CD4-positive, alpha-beta T cell (primary cell): Measurements from ENCODE around the gene MYL5. TPM values are rescaled to one million over a fixed set of nuclear protein-coding genes. Genes with fewer than 3 reads are reported as not detected.

Source experiments
- ATAC-seq: fragments of 200-7000 bp; cut with Tn5 transposase; one replicate; pipeline ENCODE4 v1.10.0; 2022; ENCODE audit warnings: mild to moderate bottlenecking; ENCODE audit not compliant: poor library complexity
- CTCF ChIA-PET: fragments of 350-600 bp; sonication (Branson Sonifier 250); formaldehyde crosslinking; loops from one replicate; lab custom pipeline; 2021; ENCODE audit warnings: antibody characterized with exemption, inconsistent platforms; lab: Charles Lee
- POLR2A ChIA-PET: fragments of 350-600 bp; sonication (Branson Sonifier 250); formaldehyde crosslinking; loops from one replicate; lab custom pipeline; 2021; ENCODE audit warnings: antibody characterized with exemption, inconsistent platforms; lab: Charles Lee
- DNase-seq, 14 experiments: peaks; one replicate each; pipeline ENCODE4 v3.0.0-alpha.2; 2013 to 2020; ENCODE audit warnings: mixed read lengths in 2 of 14
- H3K27ac ChIP-seq, 2 donors: one replicate each; pipeline versions ENCODE4 v1.5.1 to v1.7.0; 2013; ENCODE audit warnings: low read length in 2 of 2, low read depth in 1 of 2, mild to moderate bottlenecking in 1 of 2
- H3K27me3 ChIP-seq, 2 experiments: 1 replicate in 1 of 2; 2 replicates in 1 of 2; pipeline versions ENCODE4 v1.6.1 to v1.7.0; 2013; ENCODE audit warnings: low read length in 2 of 2, control low read depth in 1 of 2, mild to moderate bottlenecking in 1 of 2, moderate library complexity in 1 of 2; ENCODE audit not compliant: insufficient read depth in 2 of 2, control insufficient read depth in 1 of 2
- H3K36me3 ChIP-seq: one replicate; pipeline ENCODE4 v1.6.1; 2013; ENCODE audit warnings: low read length, control low read depth; ENCODE audit not compliant: insufficient read depth
- H3K4me1 ChIP-seq: one replicate; pipeline ENCODE4 v1.6.1; 2013; ENCODE audit warnings: low read length, control low read depth; ENCODE audit not compliant: insufficient read depth
- H3K4me3 ChIP-seq: one replicate; pipeline ENCODE4 v1.5.1; 2013; ENCODE audit warnings: mild to moderate bottlenecking, low read length, moderate library complexity
- H3K9me3 ChIP-seq, 2 experiments: 1 replicate in 1 of 2; 2 replicates in 1 of 2; pipeline versions ENCODE4 v1.6.1 to v1.7.0; 2013; ENCODE audit warnings: low read length in 2 of 2, mild to moderate bottlenecking in 2 of 2, control low read depth in 1 of 2, moderate library complexity in 1 of 2; ENCODE audit not compliant: control insufficient read depth in 1 of 2, insufficient read depth in 1 of 2
- H3K27ac Mint-ChIP-seq: one replicate; pipeline ENCODE4 v1.8.0; 2020; ENCODE audit warnings: mixed read lengths
- H3K27me3 Mint-ChIP-seq: one replicate; pipeline ENCODE4 v1.8.0; 2021; ENCODE audit warnings: mixed read lengths
- H3K36me3 Mint-ChIP-seq: one replicate; pipeline ENCODE4 v1.8.0; 2021; ENCODE audit warnings: low read depth, mixed read lengths
- H3K4me1 Mint-ChIP-seq: one replicate; pipeline ENCODE4 v1.8.0; 2021; ENCODE audit warnings: low read depth, mixed read lengths
- H3K4me3 Mint-ChIP-seq: one replicate; pipeline ENCODE4 v1.8.0; 2020; ENCODE audit warnings: mild to moderate bottlenecking, mixed read lengths
- H3K9me3 Mint-ChIP-seq: one replicate; pipeline ENCODE4 v1.8.0; 2020; ENCODE audit warnings: mixed read lengths
- CTCF ChIP-seq: fragments of 200-600 bp; IDR thresholded peaks from one replicate; pipeline ENCODE4 v1.8.0; 2022; ENCODE audit warnings: antibody characterized with exemption, mild to moderate bottlenecking
- intact Hi-C, 2 experiments: fragments of 100-400 bp; cut with DNase I in 1 of 2; cut with micrococcal nuclease in 1 of 2; formaldehyde crosslinking; loops; one replicate each; pipeline versions ENCODE4 v1.15.1 to v1.9.0; 2023 to 2025; cut with DNase I, micrococcal nuclease
- total RNA-seq, 174 experiments: library from RNA in 2 of 174; stranded (reverse) in 2 of 174; gene quantifications; one replicate each; pipeline ENCODE4 v1.2.3 and lab custom pipeline; 2021 to 2026

MYL5 gene
- total RNA-seq, 2 experiments from 2014 or later = 25.3 to 29.2 TPM

DNA sequence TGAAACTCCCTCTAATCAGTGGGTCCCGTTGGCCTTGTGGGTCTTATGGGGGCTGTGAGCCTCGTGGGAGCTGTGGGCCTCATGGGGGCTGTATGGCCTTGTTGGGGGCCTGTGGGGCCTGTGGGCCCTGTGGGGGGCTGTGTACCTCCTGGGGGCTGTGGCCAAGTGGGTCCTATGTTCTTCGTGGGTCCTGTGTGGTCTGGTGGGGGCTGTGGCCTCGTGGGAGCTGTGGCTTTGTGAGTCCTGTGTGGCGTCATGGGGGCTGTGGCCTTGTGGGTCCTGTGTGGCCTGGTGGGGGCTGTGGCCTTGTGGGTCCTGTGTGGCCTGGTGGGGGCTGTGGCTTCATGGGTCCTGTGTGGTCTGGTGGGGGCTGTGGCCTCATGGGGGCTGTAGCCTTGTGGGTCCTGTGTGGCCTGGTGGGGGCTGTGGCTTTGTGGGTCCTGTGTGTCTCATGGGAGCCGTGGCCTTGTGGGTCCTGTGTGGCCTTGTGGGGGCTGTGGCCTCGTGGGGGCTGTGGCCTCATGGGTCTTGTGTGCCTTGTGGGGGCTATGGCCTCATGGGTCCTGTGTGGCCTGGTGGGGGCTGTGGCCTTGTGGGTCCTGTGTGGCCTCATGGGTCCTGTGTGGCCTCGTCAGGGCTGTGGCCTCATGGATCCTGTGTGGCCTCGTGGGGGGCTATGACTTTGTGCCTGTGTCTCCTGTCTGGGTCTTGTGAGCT, 38.7 kb downstream of the MYL5 start:
- no peak for TF ChIP-seq CTCF
- ATAC-seq = no peak
- H3K9me3 Mint-ChIP-seq = no peaks in the 10 kb centered on the region

DNA sequence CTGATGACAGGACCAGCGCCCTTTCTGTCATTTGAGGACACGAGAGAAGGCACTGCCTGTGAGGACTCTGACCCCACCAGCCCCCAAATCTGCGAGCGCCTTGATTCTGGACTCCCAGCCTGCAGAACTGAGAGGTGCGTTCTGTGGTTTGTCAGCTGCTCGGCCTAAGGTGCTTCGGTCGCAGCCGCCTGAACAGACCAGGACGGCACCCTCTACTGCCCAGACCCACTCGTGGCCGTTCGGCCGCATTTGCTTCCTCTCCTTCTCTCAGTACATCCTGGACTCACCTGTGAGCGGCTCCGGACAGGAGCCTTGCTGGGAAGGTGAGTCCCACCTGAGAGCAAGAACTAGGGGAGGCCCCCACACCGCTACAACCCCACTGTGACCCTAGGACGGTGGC, 39.7 kb downstream of the MYL5 start:
- H3K27me3 Mint-ChIP-seq = no peaks in the 10 kb centered on the region
- H3K36me3 ChIP-seq = peaks cover 11% of the 10 kb centered on the region
- no peak overlapping the region for H3K4me3 ChIP-seq
- H3K4me1 Mint-ChIP-seq = peaks cover 25% of the 10 kb centered on the region
- no peak overlapping the region for H3K4me3 Mint-ChIP-seq
- no peak overlapping the region for H3K27ac ChIP-seq
- no peaks in the 10 kb centered on the region for H3K9me3 Mint-ChIP-seq
- ATAC-seq (no peak), DNase-seq (no peak)
- H3K9me3 ChIP-seq = no peaks in the 10 kb centered on the region
- ChIA-PET CTCF (no interaction called here), POLR2A (no interaction called here)
- intact Hi-C loops = no loop called here
- H3K4me1 ChIP-seq = peaks cover 10% of the 10 kb centered on the region
- H3K27ac Mint-ChIP-seq = no peak overlapping the region
- no peak for TF ChIP-seq CTCF
- no peaks in the 10 kb centered on the region for H3K36me3 Mint-ChIP-seq
- H3K27me3 ChIP-seq = no peaks in the 10 kb centered on the region

More for the DNA sequence above, 38.7 kb downstream of the MYL5 start:
- ChIA-PET CTCF (no interaction called here), POLR2A (no interaction called here)
- no peaks in the 10 kb centered on the region for H3K9me3 ChIP-seq
- H3K4me1 ChIP-seq = peaks cover 16% of the 10 kb centered on the region
- Mint-ChIP-seq H3K27ac (no peak overlapping the region), H3K4me1 (peaks cover 32% of the 10 kb centered on the region), H3K36me3 (no peaks in the 10 kb centered on the region), H3K4me3 (no peak overlapping the region), H3K27me3 (no peaks in the 10 kb centered on the region)
- H3K36me3 ChIP-seq = peaks cover 17% of the 10 kb centered on the region
- H3K27me3 ChIP-seq = no peaks in the 10 kb centered on the region
- intact Hi-C loops = no loop called here
- H3K27ac ChIP-seq = no peak overlapping the region
- no peak overlapping the region for H3K4me3 ChIP-seq
- peak in 1 of 14 experiments; percentile 18 for DNase-seq

- ChIA-PET CTCF (no interaction called here), POLR2A (no interaction called here)
- intact Hi-C loops = no loop called here
- TF ChIP-seq CTCF = no peak
- Histone ChIP-seq H3K27me3 (no peaks in the 10 kb centered on the region), H3K9me3 (peaks cover 0 to 13% of the 10 kb centered on the region in 2 experiments), H3K4me1 (peaks cover 10% of the 10 kb centered on the region), H3K36me3 (peaks cover 5% of the 10 kb centered on the region), H3K4me3 (no peak overlapping the region), H3K27ac (no peak overlapping the region)
- ATAC-seq = no peak
- no peak overlapping the region for H3K4me3 Mint-ChIP-seq
- H3K27ac Mint-ChIP-seq = no peak overlapping the region
- H3K4me1 Mint-ChIP-seq = no peaks in the 10 kb centered on the region
- peaks cover 14% of the 10 kb centered on the region for H3K36me3 Mint-ChIP-seq
- H3K9me3 Mint-ChIP-seq = no peaks in the 10 kb centered on the region
- H3K27me3 Mint-ChIP-seq = no peaks in the 10 kb centered on the region
- no peak for DNase-seq
These were observed 43.4 kb downstream of the MYL5 start for GRCh38 chr4:717601-718320.
